Right lobe of liver (tissue), 4 donors: ENCODE results near the gene JAZF1.

Experiments
- CTCF ChIP-seq, 4 donors: fragments of 200-600 bp in 3 of 4; fragments of 450-650 bp in 1 of 4; IDR thresholded peaks; one replicate each; pipeline versions ENCODE4 v1.5.1 to v1.8.0; 2016 to 2022; ENCODE audit warnings: antibody characterized with exemption in 4 of 4, mild to moderate bottlenecking in 2 of 4
- POLR2A ChIP-seq: fragments of 450-650 bp; IDR thresholded peaks from one replicate; pipeline ENCODE4 v1.6.1; 2017; ENCODE audit warnings: antibody characterized with exemption, mild to moderate bottlenecking
- donor health status: DM: no; HTN: no; CAD: no.
- donor health status: DM: no; HTN: no; CAD: no.
- donor health status: DM: no; HTN: yes; CAD: no.

GRCh38 chr7:28082071-28082470 is 98.5 kb downstream of the JAZF1 start:
- no peak for TF ChIP-seq CTCF (IDR thresholded peaks at IDR 0.05)
- TF ChIP-seq POLR2A = no peak
